H9 (cell line): ENCODE measurements around the gene CTNNA3. TPM values are rescaled to one million over a fixed set of nuclear protein-coding genes. Genes with fewer than 3 reads are reported as not detected.

Experiments
- DNase-seq: peaks from one replicate; pipeline ENCODE4 v3.0.0-alpha.2; 2017
- H2AFZ ChIP-seq: one replicate; pipeline ENCODE4 v1.6.1; 2013; ENCODE audit warnings: mild to moderate bottlenecking, low read length, control low read depth, moderate library complexity
- H2AK5ac ChIP-seq: 2 replicates; pipeline ENCODE4 v1.6.1; 2013; ENCODE audit warnings: low read length, control low read depth, mixed read lengths; ENCODE audit not compliant: insufficient read length
- H2BK120ac ChIP-seq: one replicate; pipeline ENCODE4 v1.6.1; 2013; ENCODE audit warnings: low read depth, mild to moderate bottlenecking, low read length, control low read depth, inconsistent platforms; ENCODE audit not compliant: poor library complexity, severe bottlenecking
- H2BK12ac ChIP-seq: 2 replicates; pipeline ENCODE4 v1.6.1; 2013; ENCODE audit warnings: low read length, control low read depth, mixed read lengths, low read depth; ENCODE audit not compliant: insufficient read length
- H2BK15ac ChIP-seq: 2 replicates; pipeline ENCODE4 v1.6.1; 2013; ENCODE audit warnings: low read depth, low read length, control low read depth
- H2BK20ac ChIP-seq: one replicate; pipeline ENCODE4 v1.6.1; 2013; ENCODE audit warnings: low read depth, mild to moderate bottlenecking, low read length, control low read depth, inconsistent platforms; ENCODE audit not compliant: poor library complexity, severe bottlenecking
- H2BK5ac ChIP-seq: 2 replicates; pipeline ENCODE4 v1.6.1; 2013; ENCODE audit warnings: low read length, control low read depth, mixed read lengths; ENCODE audit not compliant: insufficient read length
- H3K14ac ChIP-seq: 2 replicates; pipeline ENCODE4 v1.6.1; 2013; ENCODE audit warnings: low read length, control low read depth; ENCODE audit not compliant: insufficient read depth
- H3K18ac ChIP-seq: 2 replicates; pipeline ENCODE4 v1.6.1; 2013; ENCODE audit warnings: low read depth, mild to moderate bottlenecking, mixed read lengths, low read length, control low read depth; ENCODE audit not compliant: insufficient read length
- H3K23ac ChIP-seq: 2 replicates; pipeline ENCODE4 v1.6.1; 2013; ENCODE audit warnings: low read length, control low read depth, mixed read lengths, low read depth; ENCODE audit not compliant: insufficient read length
- H3K23me2 ChIP-seq: 2 replicates; pipeline ENCODE4 v1.6.1; 2013; ENCODE audit warnings: low read depth, mild to moderate bottlenecking, mixed read lengths, low read length, control low read depth; ENCODE audit not compliant: insufficient read length, poor library complexity, severe bottlenecking
- H3K27ac ChIP-seq: 2 replicates; pipeline ENCODE4 v1.5.1; 2013; ENCODE audit warnings: low read length, control low read depth, mixed read lengths, low read depth; ENCODE audit not compliant: insufficient read length
- H3K27me3 ChIP-seq: 2 replicates; pipeline ENCODE4 v1.6.1; 2013; ENCODE audit warnings: low read length, control low read depth, inconsistent platforms; ENCODE audit not compliant: insufficient read depth
- H3K4ac ChIP-seq: 2 replicates; pipeline ENCODE4 v1.6.1; 2013; ENCODE audit warnings: low read depth, mild to moderate bottlenecking, control low read depth, inconsistent platforms, low read length, moderate library complexity
- H3K4me1 ChIP-seq: 2 replicates; pipeline ENCODE4 v1.6.1; 2013; ENCODE audit warnings: low read length, control low read depth, inconsistent platforms; ENCODE audit not compliant: insufficient read depth
- H3K4me2 ChIP-seq: 2 replicates; pipeline ENCODE4 v1.6.1; 2013; ENCODE audit warnings: low read length, control low read depth, mixed read lengths; ENCODE audit not compliant: insufficient read length, insufficient read depth
- H3K56ac ChIP-seq: 2 replicates; pipeline ENCODE4 v1.6.1; 2013; ENCODE audit warnings: low read depth, mild to moderate bottlenecking, mixed read lengths, low read length, control low read depth; ENCODE audit not compliant: insufficient read length
- H3K79me1 ChIP-seq: 2 replicates; pipeline ENCODE4 v1.6.1; 2013; ENCODE audit warnings: low read depth, mild to moderate bottlenecking, moderate library complexity, low read length, control low read depth, inconsistent platforms; ENCODE audit not compliant: insufficient read depth, poor library complexity, severe bottlenecking
- H3K79me2 ChIP-seq: 2 replicates; pipeline ENCODE4 v1.6.1; 2013; ENCODE audit warnings: low read length, control low read depth, inconsistent platforms; ENCODE audit not compliant: insufficient read depth
- H3K9ac ChIP-seq: 2 replicates; pipeline ENCODE4 v1.6.1; 2013; ENCODE audit warnings: low read length, control low read depth, mixed read lengths; ENCODE audit not compliant: insufficient read length; ENCODE audit errors: extremely low read depth
- H3K9me3 ChIP-seq: one replicate; pipeline ENCODE4 v1.6.1; 2013; ENCODE audit warnings: low read depth, low read length, inconsistent platforms; ENCODE audit not compliant: control insufficient read depth
- H3T11ph ChIP-seq: one replicate; pipeline ENCODE4 v1.6.1; 2013; ENCODE audit warnings: mild to moderate bottlenecking, low read length, control low read depth, inconsistent platforms
- H4K20me1 ChIP-seq: one replicate; pipeline ENCODE4 v1.6.1; 2013; ENCODE audit not compliant: control insufficient read depth, insufficient read length, insufficient read depth
- H4K5ac ChIP-seq: 2 replicates; pipeline ENCODE4 v1.6.1; 2013; ENCODE audit warnings: low read depth, mild to moderate bottlenecking, mixed read lengths, low read length, control low read depth; ENCODE audit not compliant: insufficient read length
- H4K8ac ChIP-seq: replicated peaks from 2 replicates; pipeline ENCODE4 v1.6.1; 2013; ENCODE audit warnings: low read length, control low read depth, mixed read lengths, low read depth; ENCODE audit not compliant: insufficient read length
- H4K91ac ChIP-seq: 2 replicates; pipeline ENCODE4 v1.6.1; 2013; ENCODE audit warnings: low read depth, mild to moderate bottlenecking, moderate library complexity, mixed read lengths, low read length, control low read depth; ENCODE audit not compliant: insufficient read length
- H3K27ac Mint-ChIP-seq, 3 experiments: 2 replicates in 2 of 3; 3 replicates in 1 of 3; pipeline ENCODE4 v1.8.0; 2020 to 2021; ENCODE audit warnings: mixed read lengths in 3 of 3, mild to moderate bottlenecking in 1 of 3, moderate library complexity in 1 of 3
- H3K27me3 Mint-ChIP-seq: 2 replicates; pipeline ENCODE4 v1.8.0; 2021; ENCODE audit warnings: low read depth, mild to moderate bottlenecking, moderate library complexity, mixed read lengths
- H3K36me3 Mint-ChIP-seq, 3 experiments: 2 replicates in 2 of 3; 3 replicates in 1 of 3; pipeline ENCODE4 v1.8.0; 2020 to 2021; ENCODE audit warnings: low read depth in 3 of 3, mixed read lengths in 3 of 3; ENCODE audit not compliant: insufficient read depth in 1 of 3
- H3K4me1 Mint-ChIP-seq, 2 experiments: 2 replicates each; pipeline ENCODE4 v1.8.0; 2020; ENCODE audit warnings: mixed read lengths in 2 of 2
- H3K4me3 Mint-ChIP-seq, 2 experiments: 2 replicates in 1 of 2; 3 replicates in 1 of 2; pipeline ENCODE4 v1.8.0; 2020 to 2021; ENCODE audit warnings: mild to moderate bottlenecking in 2 of 2, mixed read lengths in 2 of 2, moderate library complexity in 1 of 2
- H3K9me3 Mint-ChIP-seq, 2 experiments: 2 replicates in 1 of 2; 3 replicates in 1 of 2; pipeline ENCODE4 v1.8.0; 2020; ENCODE audit warnings: mild to moderate bottlenecking in 2 of 2, mixed read lengths in 2 of 2, moderate library complexity in 1 of 2
- CTCF ChIP-seq: fragments of 200-600 bp; sonication (generic); conservative IDR thresholded peaks from 3 replicates; pipeline ENCODE4 v1.8.0; 2021; ENCODE audit warnings: antibody characterized with exemption, mild to moderate bottlenecking
- WGBS: extraction: QIAGEN DNeasy Blood & Tissue Kit; methylation state at CpG from one replicate; pipeline ENCODE4 v1.1.7; 2013; ENCODE audit warnings: missing lambda C conversion rate, low lambda C conversion rate, mixed read lengths; ENCODE audit not compliant: insufficient read length; ENCODE audit errors: extremely low coverage; 5-methylcytosine and 5-hydroxymethylcytosine counted together
- total RNA-seq: library from RNA; stranded (reverse); gene quantifications from 2 replicates; pipeline ENCODE4 v1.2.1, GENCODE V29; 2021

The CTNNA3 gene
- total RNA-seq, 1 experiment from 2014 or later = 3.3 TPM

DNA sequence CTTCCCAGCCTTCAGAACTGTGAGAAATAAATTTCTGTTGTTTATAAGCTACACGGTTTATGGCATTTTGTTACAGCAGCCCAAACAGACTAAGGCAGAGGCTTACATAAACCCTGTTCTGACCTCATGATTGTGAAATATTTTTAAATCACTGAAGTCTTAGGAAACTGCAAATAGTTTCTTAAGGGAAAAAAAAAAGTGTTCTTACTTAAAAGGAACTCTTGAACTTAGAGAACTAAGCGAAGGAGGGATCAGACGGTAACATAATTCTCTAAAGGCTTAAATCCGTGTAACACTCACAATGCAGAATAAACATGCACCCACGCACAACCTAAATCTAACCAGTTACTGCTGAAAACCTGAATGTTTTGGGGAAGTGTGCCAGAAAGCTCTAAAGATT lies 1519.2 kb downstream of the CTNNA3 start:
- Mint-ChIP-seq H3K4me3 (no peak overlapping the region), H3K27me3 (no peaks in the 10 kb centered on the region), H3K27ac (no peak overlapping the region), H3K4me1 (peaks cover 0 to 7% of the 10 kb centered on the region in 2 experiments; a peak in 2 of 4 replicates), H3K9me3 (no peaks in the 10 kb centered on the region), H3K36me3 (no peaks in the 10 kb centered on the region)
- no peak for TF ChIP-seq CTCF
- Histone ChIP-seq H3K23me2 (no peaks in the 10 kb centered on the region), H4K20me1 (no peaks in the 10 kb centered on the region), H2BK20ac (no peak overlapping the region), H2BK15ac (no peak overlapping the region), H2AK5ac (no peak overlapping the region), H3K27me3 (no peaks in the 10 kb centered on the region), H2BK5ac (no peak overlapping the region), H4K5ac (no peak overlapping the region), H3K14ac (no peak overlapping the region), H3K4me1 (no peaks in the 10 kb centered on the region), H3K9ac (no peak overlapping the region), H2AFZ (no peak overlapping the region), H2BK120ac (no peak overlapping the region), H3K4me2 (no peak overlapping the region), H3K79me1 (no peaks in the 10 kb centered on the region), H4K8ac (no peak overlapping the region), H2BK12ac (no peak overlapping the region), H3K56ac (no peak overlapping the region), H3K27ac (no peak overlapping the region), H3K23ac (no peak overlapping the region), H3K18ac (no peak overlapping the region), H4K91ac (no peak overlapping the region), H3T11ph (no peak overlapping the region), H3K79me2 (no peaks in the 10 kb centered on the region), H3K4ac (no peak overlapping the region), H3K9me3 (no peaks in the 10 kb centered on the region)
- DNase-seq = no peak
- WGBS = no CpG with 5 or more reads among the region's 5 CpGs
